Inflammatory macrophage (primary cell): Measurements from ENCODE around the gene SCGB1A1.

Experiments used
- DNase-seq, 2 donors: peaks; one replicate each; pipeline ENCODE4 v3.0.0-alpha.2; 2020 to 2022

SCGB1A1 gene

DNA sequence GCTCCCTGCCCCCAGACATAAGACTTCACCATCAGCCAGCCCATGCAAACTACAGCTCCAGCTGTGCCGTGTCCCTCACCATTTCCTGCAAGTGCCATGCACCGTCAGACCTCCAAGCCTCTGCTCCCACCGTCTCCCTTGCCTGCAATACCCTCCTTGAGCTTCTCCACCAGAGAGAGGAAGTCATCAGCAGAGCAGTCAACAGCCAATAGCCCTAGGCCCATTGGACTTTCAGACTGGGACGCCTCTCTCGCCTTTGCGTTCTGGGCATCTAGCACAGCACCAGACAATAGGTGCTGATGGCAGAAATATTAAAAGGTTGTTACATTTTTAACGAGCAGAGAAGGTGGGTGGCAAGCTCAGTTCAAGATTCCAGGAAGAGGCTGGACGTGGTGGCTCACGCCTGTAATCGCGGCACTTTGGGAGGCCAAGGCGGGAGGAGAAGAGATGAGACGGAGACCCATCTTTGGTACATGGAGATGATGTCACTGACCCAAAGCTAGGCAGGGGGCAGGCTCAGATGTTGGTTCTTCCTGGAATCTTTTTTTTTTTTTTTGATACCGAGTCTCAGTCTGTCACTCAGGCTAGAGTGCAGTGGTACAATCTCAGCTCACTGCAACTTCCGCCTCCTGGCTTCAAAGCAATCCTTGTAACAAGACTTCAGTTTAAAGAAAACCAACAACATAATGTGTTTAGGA, 31.9 kb downstream of the SCGB1A1 start:
- DNase-seq: no peak

DNA sequence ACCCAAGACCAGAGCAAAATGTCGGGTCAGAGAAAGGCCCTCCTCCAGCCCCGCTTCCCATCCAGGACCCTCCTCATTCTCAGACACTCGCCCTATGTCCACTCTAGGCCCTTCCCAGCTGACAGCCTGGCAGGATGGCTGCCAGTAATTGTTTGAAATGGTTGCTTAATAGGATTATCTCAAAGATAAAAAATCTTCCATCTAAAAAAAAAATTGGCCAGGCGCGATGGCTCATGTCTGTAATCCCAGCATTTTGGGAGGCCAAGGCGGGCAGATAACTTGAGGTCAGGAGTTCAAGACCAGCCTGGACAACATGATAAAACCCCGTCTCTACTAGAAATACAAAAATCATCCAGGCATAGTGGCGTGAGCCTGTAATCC, 32.4 kb downstream of the SCGB1A1 start:
- no peak for DNase-seq

DNA sequence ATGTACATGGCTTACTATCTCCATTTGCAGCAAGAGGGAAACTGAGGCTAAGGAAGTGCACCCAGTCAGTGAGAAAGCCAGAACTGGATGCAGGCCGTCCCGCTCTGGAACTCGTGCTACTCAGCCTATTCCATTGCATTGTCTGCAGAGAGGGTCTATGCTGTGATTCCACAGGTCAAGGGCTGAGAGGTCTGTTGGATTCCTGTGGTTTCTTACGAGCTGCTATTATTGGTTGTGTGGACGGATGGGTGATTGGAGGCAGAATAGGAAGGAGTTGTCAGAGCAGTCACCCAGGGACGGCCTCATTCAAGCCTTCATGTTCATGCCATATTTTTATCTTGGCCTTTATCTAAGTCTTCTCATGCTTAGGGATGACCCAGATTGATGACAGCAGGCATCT, 33.4 kb downstream of the SCGB1A1 start:
- DNase-seq: no peak

- DNase-seq: no peak
Measured at GRCh38 chr11:62452839-62453468, 34.1 kb downstream of the SCGB1A1 start.

DNA sequence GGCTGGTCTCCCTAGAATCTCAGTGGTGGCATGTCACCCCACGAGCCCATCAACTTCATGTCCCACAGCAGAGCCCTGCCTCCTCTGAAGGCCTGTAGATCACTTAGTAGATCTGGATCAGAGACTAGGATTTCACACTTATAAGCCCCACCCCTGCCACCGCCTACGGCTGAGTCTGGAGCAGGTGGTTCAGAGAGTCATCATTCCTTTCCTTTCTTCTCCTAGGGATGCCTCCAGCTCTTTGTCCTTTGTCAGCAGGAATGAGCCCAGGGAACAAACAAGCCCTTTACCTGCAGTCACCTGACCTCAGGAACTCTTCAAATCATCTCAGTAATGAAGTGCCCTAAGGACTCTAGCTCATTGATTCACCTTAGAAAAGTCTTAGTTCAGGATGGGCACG, 37.8 kb downstream of the SCGB1A1 start:
- no peak for DNase-seq

DNA sequence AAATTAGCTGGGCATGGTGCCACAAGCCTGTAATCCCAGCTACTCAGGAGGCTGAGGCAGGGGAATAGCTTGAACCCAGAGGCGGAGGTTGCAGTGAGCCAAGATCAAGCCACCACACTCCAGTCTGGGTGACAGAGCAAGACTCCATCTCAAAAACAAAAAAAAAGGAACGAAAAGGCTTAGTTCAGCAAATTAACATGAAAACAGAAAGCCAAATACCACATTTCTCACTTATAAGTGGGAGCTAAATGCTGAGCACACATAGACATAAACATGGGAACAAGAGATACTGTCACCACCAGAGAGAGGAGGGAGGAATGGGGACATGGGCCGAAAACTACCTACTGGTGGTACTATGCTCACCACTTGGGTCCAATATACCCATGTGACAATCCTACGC, 38.6 kb downstream of the SCGB1A1 start:
- peak; percentile 11 to 35 for DNase-seq

- no peak for DNase-seq
Measured at GRCh38 chr11:62458212-62459002, 39.6 kb downstream of the SCGB1A1 start.

DNA sequence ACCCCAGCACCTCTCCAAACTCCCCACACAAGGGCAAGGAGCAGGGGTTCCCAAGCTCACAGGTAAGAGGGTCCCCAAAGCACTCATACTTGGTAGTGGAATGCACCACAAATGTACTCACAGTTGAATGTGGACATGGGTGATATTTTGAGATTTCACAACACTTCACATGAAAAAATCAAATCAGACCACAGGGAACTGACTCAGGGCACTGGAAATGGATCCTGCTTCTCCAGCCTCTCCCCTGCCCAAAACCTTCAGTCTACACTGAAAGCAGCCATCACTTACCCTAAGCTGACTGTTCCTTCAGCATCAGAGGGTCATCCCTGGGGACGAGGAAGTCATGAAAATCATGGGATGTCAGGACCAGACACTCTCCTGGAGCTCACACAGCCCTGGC, 40.2 kb downstream of the SCGB1A1 start:
- DNase-seq: peak; percentile 30 to 31

DNA sequence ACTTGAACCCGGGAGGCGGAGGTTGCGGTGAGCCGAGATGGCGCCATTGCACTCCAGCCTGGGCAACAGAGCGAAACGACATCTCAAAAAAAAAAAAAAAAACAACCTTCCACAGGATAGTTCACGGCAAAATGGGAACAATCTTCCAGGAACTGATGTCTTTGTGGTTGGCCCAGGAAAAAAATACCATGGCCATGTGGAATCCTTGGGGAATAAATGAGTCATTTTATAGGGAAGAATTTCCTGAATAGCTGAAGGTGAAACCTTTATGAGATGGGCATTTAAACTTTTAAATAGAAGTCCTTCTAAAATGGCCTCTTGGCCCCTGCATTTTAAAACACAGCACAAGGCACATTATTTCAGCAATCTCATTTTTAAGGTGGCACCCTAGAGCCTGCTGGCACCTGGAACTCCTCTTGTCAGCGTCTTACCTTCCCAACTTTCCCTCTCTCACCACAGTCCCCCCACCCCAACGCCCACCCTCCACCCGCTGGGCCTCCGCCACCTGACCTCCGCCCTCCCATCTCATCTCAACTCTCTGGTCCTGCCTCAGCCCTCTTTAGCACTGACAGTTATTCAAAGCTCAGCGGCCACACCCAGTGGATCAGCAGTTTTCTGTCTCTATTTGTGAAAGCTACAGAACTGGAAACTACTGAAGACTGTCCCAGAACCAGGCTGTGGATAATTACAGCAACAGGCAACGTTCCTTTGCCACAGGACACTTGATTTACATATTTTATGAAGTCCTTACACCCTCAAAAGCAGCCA, 43.1 kb downstream of the SCGB1A1 start:
- DNase-seq: peak in 1 of 2 donors; percentile 43

GRCh38 chr11:62462508-62462892, 43.7 kb downstream of the SCGB1A1 start:
- DNase-seq: no peak

DNA sequence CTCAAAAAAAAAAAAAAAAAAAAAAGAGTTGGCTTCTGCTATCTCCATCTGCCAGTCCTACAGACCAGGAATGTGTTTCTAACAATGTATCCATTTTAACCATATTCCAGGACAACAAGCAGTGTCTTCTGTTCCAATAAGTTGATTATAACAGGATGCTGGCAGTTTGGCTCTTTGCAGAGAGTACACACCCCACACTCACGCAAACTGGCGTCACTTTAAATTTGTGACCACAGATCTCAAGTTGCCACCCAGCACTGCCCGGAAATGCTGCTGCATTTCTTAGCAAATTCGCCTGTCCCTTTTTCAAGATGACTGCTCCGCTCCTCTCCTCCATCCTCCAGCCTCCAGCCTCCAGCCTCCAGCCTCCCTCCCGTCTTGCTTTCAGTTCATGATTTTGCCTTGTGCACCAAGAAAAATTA, 44.3 kb downstream of the SCGB1A1 start:
- peak; percentile 17 to 36 for DNase-seq

DNA sequence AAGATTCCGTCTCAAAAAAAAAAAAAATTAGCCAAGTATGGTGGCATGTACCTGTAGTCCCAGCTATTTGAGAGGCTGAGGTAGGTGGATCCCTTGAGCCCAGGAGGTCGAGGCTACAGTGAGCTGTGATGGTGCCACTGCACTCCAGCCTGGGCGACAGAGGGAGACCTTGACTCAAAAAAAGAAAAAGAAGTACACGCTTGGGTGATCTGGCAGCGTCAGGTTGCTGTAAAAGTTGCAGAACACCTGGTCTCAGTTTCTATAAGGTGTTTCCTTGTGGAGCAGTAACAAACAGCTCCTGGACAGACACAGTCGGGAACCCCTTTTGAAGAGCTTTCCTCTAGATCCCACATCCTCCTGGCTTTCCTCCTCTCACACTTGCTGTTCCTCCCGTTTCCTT, 45.8 kb downstream of the SCGB1A1 start:
- no peak for DNase-seq

DNA sequence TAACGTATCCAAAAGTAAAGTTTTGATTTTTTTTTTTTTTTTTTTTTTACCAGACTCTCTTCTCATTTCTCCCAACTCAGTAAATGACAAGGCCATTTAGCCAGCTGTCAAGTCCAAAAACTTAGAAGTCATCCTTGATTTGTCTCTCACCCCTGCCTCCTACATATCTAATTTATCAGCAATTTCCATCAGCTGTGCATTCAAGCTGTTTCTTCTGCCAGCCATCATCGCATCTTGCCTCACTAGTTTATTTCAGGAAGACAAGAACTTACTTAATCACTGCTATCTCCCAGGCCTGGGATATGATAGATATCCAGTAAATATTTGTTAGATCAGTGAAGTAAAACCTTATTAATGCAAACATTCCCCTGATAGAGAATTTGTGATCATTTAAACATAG, 47.6 kb downstream of the SCGB1A1 start:
- DNase-seq: no peak

GRCh38 chr11:62468577-62468976, 49.7 kb downstream of the SCGB1A1 start:
- DNase-seq: no peak

GRCh38 chr11:62471603-62472002, 52.8 kb downstream of the SCGB1A1 start:
- DNase-seq: no peak

DNA sequence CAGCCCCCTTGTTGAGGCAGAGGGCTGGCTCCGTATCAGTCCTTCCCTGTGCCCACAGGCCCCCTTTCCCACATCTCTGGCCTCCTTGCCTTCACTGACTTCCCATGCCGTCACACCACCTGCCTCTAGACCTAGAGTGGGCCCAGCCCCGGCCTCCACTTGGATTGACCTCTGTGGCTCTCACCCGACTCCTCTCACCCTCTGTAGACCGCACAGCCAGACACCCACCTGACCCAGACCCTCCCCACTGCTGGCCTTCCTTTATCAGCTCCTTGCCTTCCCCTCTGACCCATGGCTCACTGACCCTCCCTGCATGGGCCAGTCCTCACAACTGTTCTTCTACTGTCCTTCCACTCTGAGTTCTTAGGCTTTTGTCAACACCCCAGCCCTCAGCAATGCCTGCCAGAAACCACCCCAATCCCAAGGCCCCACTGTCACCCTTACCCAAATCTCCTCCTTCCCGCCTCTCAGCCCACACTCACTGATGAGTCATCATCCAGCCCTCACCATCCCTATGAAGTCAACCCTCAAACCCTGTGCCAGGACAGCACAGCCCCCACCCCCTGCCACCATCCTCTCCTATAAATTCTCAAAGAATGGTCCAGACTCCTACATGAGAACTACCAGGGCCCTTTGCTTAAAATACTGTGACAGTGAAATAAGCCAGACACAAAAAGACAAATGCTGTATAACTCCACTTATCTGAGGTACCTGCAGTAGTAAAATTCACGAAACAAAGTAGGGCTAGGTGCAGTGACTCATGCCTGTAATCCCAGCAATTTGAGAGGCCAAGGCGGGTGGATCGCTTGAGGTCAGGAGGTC, 53.4 kb downstream of the SCGB1A1 start:
- peak in 1 of 2 donors; percentile 25 for DNase-seq
